HuH-7.5 (cell line): Measurements from ENCODE around the gene NPLOC4.
"Not testable (repeated sequence)": the region's sequence is repeated elsewhere in the genome, so short reads cannot be mapped to it uniquely, and the experiment has no call there.

Experiments
- DNase-seq: peaks from one replicate; pipeline ENCODE4 v3.0.0; 2011; ENCODE audit warnings: low spot score

NPLOC4 gene

DNA sequence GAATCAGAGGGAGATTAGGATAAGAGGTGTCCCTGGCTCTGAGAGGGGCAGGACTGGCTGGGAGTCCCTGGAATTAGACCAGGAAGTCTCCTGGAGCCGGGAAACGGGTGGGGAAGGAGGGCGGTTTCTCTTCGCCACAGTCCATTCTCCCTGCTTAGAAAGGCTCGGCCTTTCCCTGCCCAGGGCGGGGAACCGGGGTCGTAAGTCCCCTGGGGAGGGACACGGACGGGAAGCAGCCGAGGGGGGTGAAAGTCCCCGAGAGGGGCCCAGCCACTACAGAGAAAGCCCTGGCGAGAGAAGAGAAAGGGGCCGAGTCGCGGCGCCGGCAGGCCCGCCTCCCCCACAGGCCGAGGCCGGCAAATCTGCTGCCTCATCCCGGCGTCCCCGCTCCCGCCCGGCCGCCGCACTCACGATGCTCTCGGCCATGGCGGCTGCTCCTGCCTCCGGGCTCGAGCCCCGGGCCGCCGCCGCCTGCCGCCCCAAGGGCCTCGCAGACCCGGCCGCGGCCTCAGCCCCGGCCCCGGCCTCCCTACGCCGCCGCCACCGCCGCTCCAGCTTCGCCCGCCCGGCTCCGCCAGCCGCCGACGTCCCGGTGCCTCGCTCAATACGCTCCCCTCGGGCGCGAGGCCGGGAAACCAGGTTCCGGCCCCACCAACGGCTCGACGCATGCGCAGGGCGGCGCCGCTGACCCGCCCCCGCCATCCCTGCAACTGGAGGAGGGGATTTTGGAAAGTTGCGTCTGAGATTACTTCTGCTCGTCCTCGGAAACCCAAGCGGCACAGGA is at the start of gene NPLOC4, which contains the start of gene TSPAN10:
Gene NPLOC4, minus strand, starts transcription at position 608 of the 784 bp plus-strand sequence. Its CDS starts 182 bp downstream, at position 426.
Gene TSPAN10, plus strand, starts transcription at position 692 of the 784 bp plus-strand sequence. CDS start 5,217 bp downstream, outside the sequence.
- DNase-seq = peak; percentile 97

- DNase-seq = no peak
These were observed 49.7 kb upstream of the NPLOC4 start for GRCh38 chr17:81686614-81687013.

- DNase-seq = no peak
These were observed 48.2 kb upstream of the NPLOC4 start for GRCh38 chr17:81685108-81685507.

DNA sequence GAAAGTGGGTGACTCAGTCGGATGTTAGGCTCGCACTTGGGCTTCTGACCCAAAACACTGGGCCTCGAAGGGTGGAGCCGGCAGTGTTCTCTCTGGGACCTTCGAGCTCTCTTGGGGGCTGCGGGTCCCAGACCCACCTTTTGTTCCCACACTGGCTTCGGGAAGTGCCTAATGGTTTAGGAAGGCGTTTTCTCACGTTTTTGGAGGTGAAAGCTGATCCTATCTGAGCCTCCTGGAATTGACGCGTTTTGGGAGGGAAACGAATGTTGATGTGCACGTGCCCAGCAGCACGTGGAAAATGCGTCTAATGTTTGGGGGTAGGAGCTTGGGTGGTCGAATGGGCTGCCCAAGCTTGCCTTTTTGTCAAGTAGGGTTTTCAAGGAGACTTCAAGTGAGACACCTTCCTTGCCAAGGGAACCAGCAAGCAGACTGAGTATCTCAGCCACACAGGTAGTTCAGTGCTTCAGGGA is 47.6 kb upstream of the NPLOC4 start:
- no peak for DNase-seq

GRCh38 chr17:81683584-81684441 is 46.9 kb upstream of the NPLOC4 start, which contains the start of the genes ARL16 and HGS:
ARL16 (minus strand) TSS chr17:81683797; CDS start chr17:81683753, 44 bp downstream.
HGS (plus strand) TSS chr17:81684011; CDS start chr17:81684067, 56 bp downstream.
- DNase-seq = peak; percentile 99

- DNase-seq = no peak
These were observed 46.3 kb upstream of the NPLOC4 start for GRCh38 chr17:81683208-81683583.

GRCh38 chr17:81682565-81683207 is 45.8 kb upstream of the NPLOC4 start:
- no peak for DNase-seq

- no peak for DNase-seq
These were observed 44.8 kb upstream of the NPLOC4 start for GRCh38 chr17:81681672-81682071.

DNA sequence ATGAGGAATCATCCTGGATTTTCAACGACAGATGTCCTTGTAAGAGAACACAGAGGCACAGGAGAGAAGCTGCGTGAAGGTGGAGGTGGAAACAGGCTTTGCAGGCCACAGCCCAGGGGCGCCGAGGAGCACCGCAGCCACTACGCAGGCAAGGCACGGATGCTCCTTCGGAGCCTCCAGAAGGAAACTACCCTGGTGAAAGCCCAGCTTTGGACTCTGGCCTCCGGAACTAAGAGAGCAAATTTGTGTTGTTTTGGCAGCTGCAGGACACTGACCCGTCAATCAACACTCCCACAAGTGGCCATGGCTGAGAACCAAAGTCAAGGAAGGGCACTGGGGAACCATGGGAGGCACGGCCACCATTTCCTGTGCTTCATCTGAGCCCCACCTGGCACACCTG is 43.2 kb upstream of the NPLOC4 start:
- DNase-seq = no peak

DNA sequence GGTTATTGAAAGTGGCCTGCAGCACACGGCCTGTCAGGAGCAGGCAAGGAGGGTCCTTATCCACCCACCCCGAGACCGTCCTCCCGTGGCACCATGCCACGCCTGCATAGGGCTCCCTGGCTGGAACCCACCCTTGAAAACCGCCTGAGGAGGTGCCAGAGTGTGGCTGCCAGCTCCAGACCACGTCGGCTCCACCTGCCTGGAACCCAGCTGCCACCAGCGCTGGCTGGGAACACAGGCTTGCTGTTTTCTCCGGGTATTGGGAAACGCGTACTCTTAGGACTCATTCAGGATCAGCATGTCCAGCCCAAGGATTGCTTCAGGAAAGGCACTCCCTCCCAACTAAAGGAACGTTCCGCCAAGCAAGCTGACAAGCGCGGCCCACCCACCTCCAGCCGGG is 40.0 kb upstream of the NPLOC4 start:
- DNase-seq = no peak

- not testable (repeated sequence) for DNase-seq
These were observed 38.8 kb upstream of the NPLOC4 start for GRCh38 chr17:81675515-81676221.

- no peak for DNase-seq
These were observed 36.8 kb upstream of the NPLOC4 start for GRCh38 chr17:81673561-81674258.

DNA sequence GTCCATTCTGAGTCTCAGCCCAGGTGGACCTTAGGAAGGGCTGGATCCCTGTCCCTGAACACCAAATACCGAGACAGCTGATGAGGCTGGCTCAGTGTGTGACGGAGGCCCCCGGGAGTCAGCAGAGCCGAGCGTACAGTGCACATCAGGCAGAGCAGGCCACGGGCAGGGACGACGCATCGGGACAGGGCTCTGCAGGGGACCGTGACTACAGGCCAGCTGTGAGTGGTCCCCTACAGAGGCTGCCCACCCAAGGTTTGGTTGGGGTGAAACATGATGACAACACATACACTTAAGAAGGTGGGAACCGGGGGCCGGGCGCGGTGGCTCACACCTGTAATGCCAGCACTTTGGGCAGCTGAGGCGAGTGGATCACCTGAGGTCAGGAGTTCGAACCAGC is 36.0 kb upstream of the NPLOC4 start:
- DNase-seq = no peak

- no peak for DNase-seq
These were observed 35.6 kb upstream of the NPLOC4 start for GRCh38 chr17:81672504-81672903.

DNA sequence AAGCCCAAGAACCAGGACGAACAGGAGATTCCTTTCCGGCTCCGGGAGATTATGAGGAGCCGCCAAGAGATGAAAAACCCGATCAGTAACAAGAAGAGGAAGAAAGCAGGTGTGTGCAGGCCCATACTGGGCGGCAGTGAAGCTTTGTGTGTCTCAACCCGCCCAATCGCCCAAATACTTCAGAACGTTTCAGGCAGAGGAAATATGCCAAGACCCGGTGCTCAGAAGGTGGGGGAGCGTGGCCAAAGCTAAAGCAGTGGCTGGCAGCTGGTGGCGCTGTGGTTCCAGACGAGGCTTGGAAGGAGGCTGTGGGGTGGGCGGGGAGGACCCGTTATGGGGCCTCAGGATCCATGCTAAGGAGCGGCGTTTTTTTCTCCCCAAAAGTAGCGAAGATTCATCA is 30.8 kb upstream of the NPLOC4 start:
- DNase-seq = no peak

DNA sequence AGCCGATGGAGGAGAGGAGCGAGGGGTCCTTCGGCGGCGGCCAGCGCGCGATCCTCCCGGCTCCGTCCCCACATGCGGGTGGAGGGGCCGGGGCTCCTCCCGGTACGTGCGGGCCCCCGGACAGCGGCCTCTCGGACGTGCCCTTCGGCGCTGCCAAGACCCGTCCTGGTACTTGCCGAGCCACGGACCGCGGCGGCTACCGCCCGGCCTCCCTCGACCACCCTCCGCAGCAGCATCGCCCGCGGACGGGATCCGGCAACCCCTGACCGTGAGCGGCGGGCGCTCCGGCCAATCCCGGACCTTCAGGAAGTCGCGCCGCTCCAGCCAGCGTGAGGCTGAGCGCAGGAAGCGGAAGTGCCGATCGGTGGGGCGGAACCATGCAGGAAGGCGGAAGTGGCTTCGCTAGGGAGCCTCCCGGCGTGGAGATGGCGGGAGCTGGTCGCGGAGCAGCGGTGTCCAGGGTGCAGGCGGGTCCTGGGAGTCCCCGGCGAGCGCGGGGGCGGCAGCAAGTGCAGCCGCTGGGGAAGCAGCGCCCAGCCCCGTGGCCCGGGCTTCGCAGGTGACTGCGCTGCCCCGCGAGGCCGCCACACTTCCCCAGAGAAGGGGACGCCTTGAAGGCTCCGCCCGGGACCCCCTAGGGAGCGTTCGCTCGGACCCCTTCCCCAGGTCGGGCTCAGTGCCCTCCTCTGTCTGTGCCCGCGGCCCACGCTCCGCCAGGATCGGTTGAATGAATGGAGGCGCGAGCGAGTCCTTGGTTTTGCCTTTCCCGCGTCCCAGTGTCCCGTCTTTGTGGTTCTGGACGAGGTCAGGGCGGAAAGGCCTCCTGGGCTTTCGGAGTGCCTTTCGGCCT is 29.7 kb upstream of the NPLOC4 start, which contains the start of the genes CCDC137 and OXLD1:
Gene CCDC137, plus strand, starts transcription at position 396 of the 850 bp plus-strand sequence. Its CDS starts 30 bp downstream, at position 426.
Gene OXLD1, minus strand, starts transcription at position 264 of the 850 bp plus-strand sequence. Its CDS starts 28 bp downstream, at position 236.
- DNase-seq = peak; percentile 96

DNA sequence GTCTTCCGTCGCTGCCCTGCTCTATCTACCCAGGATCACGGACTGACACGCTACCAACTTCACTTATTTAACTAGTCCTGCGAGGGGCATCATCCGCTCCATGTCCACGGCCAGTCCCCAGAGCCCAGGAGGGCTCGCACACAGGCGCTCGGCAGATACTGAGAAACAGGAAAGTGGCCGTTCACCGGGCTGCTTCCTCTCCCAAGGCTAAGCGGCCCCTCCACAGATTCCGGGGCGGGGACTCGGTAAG is 29.1 kb upstream of the NPLOC4 start:
- DNase-seq = no peak

DNA sequence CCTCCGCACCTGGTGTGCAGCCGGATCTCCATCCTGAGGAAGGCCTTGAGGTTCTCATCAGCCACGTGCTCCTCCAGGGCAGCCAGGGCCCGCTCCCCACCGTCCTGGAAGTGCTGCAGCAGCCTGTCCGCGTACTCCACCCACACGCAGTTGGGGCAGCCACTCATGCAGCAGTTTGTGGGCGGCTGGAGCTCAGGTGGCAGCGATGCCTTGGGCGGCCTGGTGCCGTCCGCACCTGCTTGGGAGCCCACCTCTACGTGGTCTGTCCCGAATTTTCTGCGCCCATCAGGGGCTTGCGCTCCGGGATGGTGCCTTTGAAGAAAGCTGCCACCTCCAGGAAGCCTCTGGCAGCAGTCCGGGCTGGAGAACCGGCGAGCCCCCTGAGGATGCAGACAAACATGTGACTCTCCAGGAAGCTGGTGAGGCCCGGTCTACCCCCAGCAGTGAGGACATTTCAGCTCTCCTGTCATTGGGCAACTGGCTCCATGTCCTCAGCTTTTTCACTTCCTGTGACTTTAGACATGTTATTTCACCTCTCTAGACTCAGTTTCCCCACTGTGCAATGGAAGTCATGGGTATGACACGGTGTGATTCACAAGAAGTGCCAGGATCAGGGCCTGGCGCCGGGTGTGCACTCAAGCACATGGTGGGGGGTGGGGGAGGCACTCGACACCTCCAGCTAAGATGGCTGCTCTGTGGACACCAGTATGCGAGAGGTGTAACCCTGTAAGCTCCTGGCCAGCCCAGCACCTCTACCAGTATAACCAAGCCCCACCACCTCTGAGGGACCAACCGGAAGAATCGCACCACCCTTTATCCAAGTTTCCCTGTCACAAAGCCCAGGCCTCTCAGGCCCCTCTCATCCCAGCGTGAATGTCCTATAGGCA is 28.5 kb upstream of the NPLOC4 start:
- DNase-seq = no peak

GRCh38 chr17:81664051-81664470 is 27.1 kb upstream of the NPLOC4 start:
- no peak for DNase-seq
